Panc1 (cell line): ENCODE results near the gene OR5K4.

ENCODE experiments used
- CTCF ChIP-seq: fragments of 450-650 bp; IDR thresholded peaks from 2 replicates; pipeline ENCODE4 v1.5.1; 2017; ENCODE audit warnings: mild to moderate bottlenecking
- POLR2AphosphoS5 ChIP-seq: IDR thresholded peaks from 2 replicates; pipeline ENCODE4 v1.6.1; 2012; ENCODE audit warnings: mild to moderate bottlenecking, low read depth, low read length, moderate library complexity

- TF ChIP-seq CTCF (no peak), POLR2AphosphoS5 (no peak)
Measured at GRCh38 chr3:98371186-98371585, 17.5 kb downstream of the OR5K4 start.
